ENCODE results near the gene MMP2. TPM values are rescaled to one million over a fixed set of nuclear protein-coding genes. Genes with fewer than 3 reads are reported as not detected.
A peak's percentile ranks its signal among the peaks of the same experiment; 100 is the strongest.

MMP2 gene
- total and polyA plus RNA-seq, 2 experiments from 2014 or later, result 128 to 196 TPM

DNA sequence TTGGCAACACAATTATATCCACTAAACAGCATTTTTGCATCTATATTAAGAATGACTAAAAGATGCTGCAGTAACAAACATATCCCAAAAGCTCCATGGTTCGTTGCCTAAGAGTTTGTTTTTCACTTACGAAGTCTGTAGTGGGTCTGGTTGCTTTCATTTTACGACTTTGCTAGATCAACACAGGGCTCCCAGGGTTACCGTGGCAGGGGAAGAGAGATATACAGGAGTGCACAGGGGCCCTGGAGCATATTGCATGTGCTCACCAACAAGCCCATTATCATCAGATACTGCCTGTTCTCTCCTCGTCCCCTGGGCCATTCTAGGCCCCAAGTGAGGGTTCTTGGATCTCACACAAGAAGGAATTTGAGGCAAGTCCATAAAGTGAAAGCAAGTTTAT is 3.1 kb upstream of the MMP2 start:
- peaks cover 4% of the 10 kb centered on the region for H3K79me2 ChIP-seq
- no peak for TF ChIP-seq EZH2phosphoT487 (IDR thresholded peaks at IDR 0.05; ENCODE audit: low read depth, severe bottlenecking, unreplicated experiment)
- TF ChIP-seq, protein P1, sequence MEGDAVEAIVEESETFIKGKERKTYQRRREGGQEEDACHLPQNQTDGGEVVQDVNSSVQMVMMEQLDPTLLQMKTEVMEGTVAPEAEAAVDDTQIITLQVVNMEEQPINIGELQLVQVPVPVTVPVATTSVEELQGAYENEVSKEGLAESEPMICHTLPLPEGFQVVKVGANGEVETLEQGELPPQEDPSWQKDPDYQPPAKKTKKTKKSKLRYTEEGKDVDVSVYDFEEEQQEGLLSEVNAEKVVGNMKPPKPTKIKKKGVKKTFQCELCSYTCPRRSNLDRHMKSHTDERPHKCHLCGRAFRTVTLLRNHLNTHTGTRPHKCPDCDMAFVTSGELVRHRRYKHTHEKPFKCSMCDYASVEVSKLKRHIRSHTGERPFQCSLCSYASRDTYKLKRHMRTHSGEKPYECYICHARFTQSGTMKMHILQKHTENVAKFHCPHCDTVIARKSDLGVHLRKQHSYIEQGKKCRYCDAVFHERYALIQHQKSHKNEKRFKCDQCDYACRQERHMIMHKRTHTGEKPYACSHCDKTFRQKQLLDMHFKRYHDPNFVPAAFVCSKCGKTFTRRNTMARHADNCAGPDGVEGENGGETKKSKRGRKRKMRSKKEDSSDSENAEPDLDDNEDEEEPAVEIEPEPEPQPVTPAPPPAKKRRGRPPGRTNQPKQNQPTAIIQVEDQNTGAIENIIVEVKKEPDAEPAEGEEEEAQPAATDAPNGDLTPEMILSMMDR (IDR thresholded peaks at IDR 0.05; ENCODE audit: poor library complexity), result no peak
- no peak for TF ChIP-seq EZH2 (IDR thresholded peaks at IDR 0.05; ENCODE audit: borderline replicate concordance)
- peak overlapping the region; percentile 31 for H3K4me2 ChIP-seq
- no peaks in the 10 kb centered on the region for H3K9me2 ChIP-seq (replicated peaks; ENCODE audit: insufficient read depth)
- no peak overlapping the region for H3K4me3 ChIP-seq
- peak overlapping the region; percentile 23 for H3K27ac ChIP-seq
- no peak overlapping the region for H2AFZ ChIP-seq
- no peaks in the 10 kb centered on the region for H4K20me1 ChIP-seq (ENCODE audit: insufficient read depth, poor library complexity, severe bottlenecking)
- WGBS (ENCODE audit: low lambda C conversion rate, missing lambda C conversion rate), result 34% methylated on average over 5 of the region's 5 CpGs
- DNase-seq (ENCODE audit: low spot score), result no peak
- H3K36me3 ChIP-seq (replicated peaks; ENCODE audit: insufficient read depth, low read depth), result no peaks in the 10 kb centered on the region
- H3K4me1 ChIP-seq (ENCODE audit: insufficient read depth), result no peaks in the 10 kb centered on the region
- H3K27me3 ChIP-seq, result peaks cover 26% of the 10 kb centered on the region
- no peaks in the 10 kb centered on the region for H3K9me3 ChIP-seq (ENCODE audit: low read depth)

DNA sequence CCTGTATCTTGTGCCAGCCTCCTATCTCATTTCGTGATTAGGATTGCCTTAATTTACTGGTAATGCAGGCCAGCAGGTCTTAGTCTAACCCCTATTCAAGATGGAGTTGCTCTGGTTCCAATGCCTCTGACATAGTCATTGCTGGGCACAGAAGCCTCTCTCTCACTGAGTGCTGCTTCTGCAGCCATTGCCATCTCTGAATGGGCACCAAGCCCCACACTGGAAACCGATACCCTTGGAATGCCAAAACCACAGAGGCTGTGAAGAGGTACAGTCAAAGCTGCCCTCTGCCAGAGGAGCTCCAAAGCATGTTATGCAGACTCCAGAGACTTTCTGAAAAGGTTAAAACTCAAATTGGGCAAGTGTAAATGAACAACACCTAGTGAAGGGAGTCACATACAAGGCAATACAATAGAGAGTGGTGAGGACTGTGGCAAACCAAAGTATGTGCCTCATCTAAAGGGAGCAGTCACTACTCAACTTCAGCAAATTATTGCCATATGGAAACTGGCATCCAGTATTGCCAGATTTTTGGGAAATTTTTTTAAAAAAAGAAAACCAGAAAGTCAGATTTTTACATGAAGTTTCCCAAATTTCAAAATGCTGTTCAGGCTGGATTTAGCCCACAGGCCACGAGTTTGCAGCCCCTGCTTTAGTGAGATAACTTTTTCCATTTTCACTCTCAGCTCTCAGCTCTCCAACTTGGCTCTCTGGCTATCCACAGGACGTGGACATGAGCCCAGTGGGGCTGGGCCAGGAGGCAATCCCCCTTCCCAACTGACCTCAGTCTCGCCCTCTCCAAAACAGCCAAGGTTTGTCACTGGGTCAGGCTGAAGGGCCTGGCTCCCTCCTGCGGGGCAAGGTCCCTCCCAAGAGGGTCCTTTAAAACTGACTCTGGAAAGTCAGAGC is 2.1 kb upstream of the MMP2 start:
- no peaks in the 10 kb centered on the region for H3K4me1 ChIP-seq (ENCODE audit: insufficient read depth)
- H3K27ac ChIP-seq, result no peak overlapping the region
- H3K9me3 ChIP-seq (ENCODE audit: low read depth), result no peaks in the 10 kb centered on the region
- no peak overlapping the region for H3K4me2 ChIP-seq
- peaks cover 33% of the 10 kb centered on the region for H3K27me3 ChIP-seq
- DNase-seq (ENCODE audit: low spot score), result no peak
- no peak overlapping the region for H2AFZ ChIP-seq
- H3K9me2 ChIP-seq (replicated peaks; ENCODE audit: insufficient read depth), result no peaks in the 10 kb centered on the region
- H4K20me1 ChIP-seq (ENCODE audit: insufficient read depth, poor library complexity, severe bottlenecking), result peaks cover 3% of the 10 kb centered on the region
- peaks cover 14% of the 10 kb centered on the region for H3K79me2 ChIP-seq
- 79% methylated on average over 6 of the region's 6 CpGs for WGBS (ENCODE audit: low lambda C conversion rate, missing lambda C conversion rate)
- H3K4me3 ChIP-seq, result no peak overlapping the region
- no peaks in the 10 kb centered on the region for H3K36me3 ChIP-seq (replicated peaks; ENCODE audit: insufficient read depth, low read depth)
- TF ChIP-seq EZH2 (IDR thresholded peaks at IDR 0.05; ENCODE audit: borderline replicate concordance), result no peak
- no peak for TF ChIP-seq EZH2phosphoT487 (IDR thresholded peaks at IDR 0.05; ENCODE audit: low read depth, severe bottlenecking, unreplicated experiment)
- TF ChIP-seq, protein P1 (IDR thresholded peaks at IDR 0.05; ENCODE audit: poor library complexity), result no peak

DNA sequence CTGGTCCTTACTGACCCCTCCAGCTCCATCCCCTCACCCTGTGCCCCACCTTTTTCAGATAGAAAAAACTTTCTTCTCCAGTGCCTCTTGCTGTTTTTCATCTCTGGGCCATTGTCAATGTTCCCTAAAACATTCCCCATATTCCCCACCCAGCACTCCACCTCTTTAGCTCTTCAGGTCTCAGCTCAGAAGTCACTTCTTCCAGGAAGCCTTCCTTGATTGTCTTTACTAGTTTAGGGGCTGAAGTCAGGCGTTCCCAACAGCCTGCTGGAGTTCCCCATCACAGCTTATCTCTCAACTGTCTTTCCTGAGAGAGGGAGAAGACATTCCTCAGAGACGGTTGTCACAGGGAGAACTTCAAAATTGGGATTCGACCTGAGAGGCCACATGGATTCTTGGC is 1.3 kb upstream of the MMP2 start:
- Histone ChIP-seq H4K20me1 (ENCODE audit: insufficient read depth, poor library complexity, severe bottlenecking) (peaks cover 11% of the 10 kb centered on the region), H3K27ac (no peak overlapping the region), H3K36me3 (replicated peaks; ENCODE audit: insufficient read depth, low read depth) (no peaks in the 10 kb centered on the region), H3K4me1 (ENCODE audit: insufficient read depth) (no peaks in the 10 kb centered on the region), H3K9me2 (replicated peaks; ENCODE audit: insufficient read depth) (no peaks in the 10 kb centered on the region), H3K79me2 (peaks cover 22% of the 10 kb centered on the region), H3K27me3 (peaks cover 33% of the 10 kb centered on the region), H2AFZ (no peak overlapping the region), H3K4me3 (no peak overlapping the region), H3K9me3 (ENCODE audit: low read depth) (no peaks in the 10 kb centered on the region), H3K4me2 (no peak overlapping the region)
- DNase-seq (ENCODE audit: low spot score), result no peak
- TF ChIP-seq EZH2phosphoT487 (IDR thresholded peaks at IDR 0.05; ENCODE audit: low read depth, severe bottlenecking, unreplicated experiment), result no peak
- TF ChIP-seq, protein P1 (IDR thresholded peaks at IDR 0.05; ENCODE audit: poor library complexity), result no peak
- TF ChIP-seq EZH2 (IDR thresholded peaks at IDR 0.05; ENCODE audit: borderline replicate concordance), result no peak
- WGBS (ENCODE audit: low lambda C conversion rate, missing lambda C conversion rate), result 79% methylated on average over 3 of the region's 3 CpGs
